Neural cell (in vitro differentiated cells): Measurements from ENCODE around the gene PRKAG2. TPM values are rescaled to one million over a fixed set of nuclear protein-coding genes. Genes with fewer than 3 reads are reported as not detected.

ENCODE experiments used
- H2AFZ ChIP-seq: fragments of 200-600, 300-800 bp; sonication (generic), shearing (Covaris generic); 2 replicates; pipeline ENCODE4 v1.6.0; 2014; ENCODE audit warnings: low read depth, mild to moderate bottlenecking, antibody characterized with exemption, low read length, moderate library complexity
- H3F3A ChIP-seq: fragments of 200-600 bp; shearing (Covaris generic); 2 replicates; pipeline ENCODE4 v1.6.1; 2016; ENCODE audit warnings: mild to moderate bottlenecking, moderate library complexity, mixed read lengths, antibody characterized with exemption, low read length; ENCODE audit not compliant: insufficient read depth, poor library complexity, severe bottlenecking
- H3K27ac ChIP-seq: fragments of 200-600, 300-800 bp; sonication (generic), shearing (Covaris generic); 2 replicates; pipeline ENCODE4 v1.5.1; 2014; ENCODE audit warnings: mild to moderate bottlenecking, low read length, moderate library complexity
- H3K27me3 ChIP-seq: fragments of 300-800, 200-600 bp; sonication (generic), shearing (Covaris generic); 2 replicates; pipeline ENCODE4 v1.6.0; 2014; ENCODE audit warnings: mild to moderate bottlenecking, low read depth, low read length, moderate library complexity; ENCODE audit not compliant: insufficient read depth
- H3K36me3 ChIP-seq: fragments of 300-800, 200-600 bp; sonication (generic), shearing (Covaris generic); 2 replicates; pipeline ENCODE4 v1.5.1; 2014; ENCODE audit warnings: mild to moderate bottlenecking, antibody characterized with exemption, low read length, moderate library complexity; ENCODE audit not compliant: insufficient read depth
- H3K4me2 ChIP-seq: fragments of 300-800, 200-600 bp; sonication (generic), shearing (Covaris generic); 2 replicates; pipeline ENCODE4 v1.6.0; 2014; ENCODE audit warnings: mild to moderate bottlenecking, low read length
- H3K4me3 ChIP-seq: fragments of 300-800, 200-600 bp; sonication (generic), shearing (Covaris generic); 2 replicates; pipeline ENCODE4 v1.5.1; 2014; ENCODE audit warnings: mild to moderate bottlenecking, low read length, moderate library complexity
- H3K79me2 ChIP-seq: fragments of 200-600 bp; shearing (Covaris generic); replicated peaks from 2 replicates; pipeline ENCODE4 v1.6.0; 2014; ENCODE audit warnings: mild to moderate bottlenecking, low read length, moderate library complexity; ENCODE audit not compliant: insufficient read depth
- H3K9ac ChIP-seq: fragments of 300-800, 200-600 bp; sonication (generic), shearing (Covaris generic); 2 replicates; pipeline ENCODE4 v1.6.1; 2016; ENCODE audit warnings: mild to moderate bottlenecking, low read length, mixed read lengths
- H3K9me2 ChIP-seq: fragments of 200-600 bp; shearing (Covaris generic); 2 replicates; pipeline ENCODE4 v1.6.1; 2016; ENCODE audit warnings: mild to moderate bottlenecking, low read length, mixed read lengths; ENCODE audit not compliant: insufficient read depth
- H3K9me3 ChIP-seq: fragments of 200-600, 300-800 bp; sonication (generic), shearing (Covaris generic); 2 replicates; pipeline ENCODE4 v1.6.1; 2016; ENCODE audit warnings: mild to moderate bottlenecking, mixed run types, low read length, moderate library complexity, mixed read lengths
- H4K20me1 ChIP-seq: fragments of 200-600 bp; shearing (Covaris generic); 2 replicates; pipeline ENCODE4 v1.6.1; 2016; ENCODE audit warnings: mild to moderate bottlenecking, mixed run types; ENCODE audit not compliant: insufficient read depth
- EP300 ChIP-seq: fragments of 450-650 bp; conservative IDR thresholded peaks from 2 replicates; pipeline ENCODE4 v1.6.1; 2014; ENCODE audit warnings: antibody characterized with exemption, mild to moderate bottlenecking, moderate library complexity; ENCODE audit not compliant: poor library complexity, severe bottlenecking
- EZH2 ChIP-seq: fragments of 200-600, 300-800 bp; shearing (Covaris generic), sonication (generic); IDR thresholded peaks from 2 replicates; pipeline ENCODE4 v1.6.1; 2014; ENCODE audit warnings: antibody characterized with exemption, low read length, borderline replicate concordance, mild to moderate bottlenecking; ENCODE audit not compliant: insufficient read depth, poor library complexity, severe bottlenecking
- MXI1 ChIP-seq: fragments of 450-650 bp; conservative IDR thresholded peaks from 2 replicates; pipeline ENCODE4 v1.6.1; 2014; ENCODE audit warnings: antibody characterized with exemption, mild to moderate bottlenecking; ENCODE audit not compliant: poor library complexity, severe bottlenecking
- POLR2AphosphoS5 ChIP-seq: IDR thresholded peaks from 2 replicates; pipeline ENCODE4 v1.6.1; 2012
- RAD21 ChIP-seq: fragments of 450-650 bp; conservative IDR thresholded peaks from 2 replicates; pipeline ENCODE4 v1.6.1; 2014; ENCODE audit warnings: antibody characterized with exemption, mild to moderate bottlenecking, moderate library complexity
- SMC3 ChIP-seq: fragments of 450-650 bp; conservative IDR thresholded peaks from 2 replicates; pipeline ENCODE4 v1.6.1; 2014; ENCODE audit warnings: antibody characterized with exemption, mild to moderate bottlenecking, moderate library complexity; ENCODE audit not compliant: poor library complexity
- TAF1 ChIP-seq: IDR thresholded peaks from 2 replicates; pipeline ENCODE4 v1.6.1; 2012; ENCODE audit warnings: low read depth
- polyA plus RNA-seq: library from polyadenylated mRNA; depleted of rRNA; stranded (reverse); fragments of >200 nt; gene quantifications from 2 replicates; pipeline ENCODE4 v1.2.3, GENCODE V29; 2014
- TF ChIP-seq, protein P1 (sequence below): fragments of 450-650 bp; IDR thresholded peaks from 2 replicates; pipeline ENCODE4 v1.5.1; 2014; ENCODE audit warnings: antibody characterized with exemption, mild to moderate bottlenecking, moderate library complexity; ENCODE audit not compliant: poor library complexity, severe bottlenecking
- TF ChIP-seq, protein P2 (sequence below): IDR thresholded peaks from 2 replicates; pipeline ENCODE4 v1.6.1; 2012; ENCODE audit warnings: borderline replicate concordance

Gene PRKAG2
- polyA plus RNA-seq, 1 donor from 2014 or later, result 22.9 TPM

DNA sequence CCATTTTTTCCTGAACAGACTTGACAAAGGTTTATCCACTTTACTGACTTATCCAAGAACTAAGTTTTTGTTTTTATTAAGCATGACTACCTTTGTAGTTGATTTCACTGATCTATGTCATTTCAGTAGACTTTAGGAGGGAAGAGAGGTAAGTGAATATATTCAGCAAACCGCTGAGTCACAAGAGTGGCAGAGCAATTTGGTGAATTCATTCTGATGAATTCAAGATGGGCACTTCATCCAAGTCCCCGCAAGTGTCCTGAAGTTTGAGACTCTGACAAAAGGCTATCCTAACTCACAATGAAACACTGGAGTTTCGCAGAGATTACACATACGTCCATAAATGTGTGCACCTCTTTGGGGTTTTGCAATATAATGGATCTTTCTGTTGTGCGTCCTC is 255.0 kb downstream of the PRKAG2 start:
- H4K20me1 ChIP-seq, result no peaks in the 10 kb centered on the region
- TF ChIP-seq EZH2 (no peak), MXI1 (no peak), POLR2AphosphoS5 (no peak), RAD21 (no peak), SMC3 (no peak), TAF1 (no peak), EP300 (no peak)
- TF ChIP-seq, protein P1, sequence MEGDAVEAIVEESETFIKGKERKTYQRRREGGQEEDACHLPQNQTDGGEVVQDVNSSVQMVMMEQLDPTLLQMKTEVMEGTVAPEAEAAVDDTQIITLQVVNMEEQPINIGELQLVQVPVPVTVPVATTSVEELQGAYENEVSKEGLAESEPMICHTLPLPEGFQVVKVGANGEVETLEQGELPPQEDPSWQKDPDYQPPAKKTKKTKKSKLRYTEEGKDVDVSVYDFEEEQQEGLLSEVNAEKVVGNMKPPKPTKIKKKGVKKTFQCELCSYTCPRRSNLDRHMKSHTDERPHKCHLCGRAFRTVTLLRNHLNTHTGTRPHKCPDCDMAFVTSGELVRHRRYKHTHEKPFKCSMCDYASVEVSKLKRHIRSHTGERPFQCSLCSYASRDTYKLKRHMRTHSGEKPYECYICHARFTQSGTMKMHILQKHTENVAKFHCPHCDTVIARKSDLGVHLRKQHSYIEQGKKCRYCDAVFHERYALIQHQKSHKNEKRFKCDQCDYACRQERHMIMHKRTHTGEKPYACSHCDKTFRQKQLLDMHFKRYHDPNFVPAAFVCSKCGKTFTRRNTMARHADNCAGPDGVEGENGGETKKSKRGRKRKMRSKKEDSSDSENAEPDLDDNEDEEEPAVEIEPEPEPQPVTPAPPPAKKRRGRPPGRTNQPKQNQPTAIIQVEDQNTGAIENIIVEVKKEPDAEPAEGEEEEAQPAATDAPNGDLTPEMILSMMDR, result no peak
- TF ChIP-seq, protein P2, sequence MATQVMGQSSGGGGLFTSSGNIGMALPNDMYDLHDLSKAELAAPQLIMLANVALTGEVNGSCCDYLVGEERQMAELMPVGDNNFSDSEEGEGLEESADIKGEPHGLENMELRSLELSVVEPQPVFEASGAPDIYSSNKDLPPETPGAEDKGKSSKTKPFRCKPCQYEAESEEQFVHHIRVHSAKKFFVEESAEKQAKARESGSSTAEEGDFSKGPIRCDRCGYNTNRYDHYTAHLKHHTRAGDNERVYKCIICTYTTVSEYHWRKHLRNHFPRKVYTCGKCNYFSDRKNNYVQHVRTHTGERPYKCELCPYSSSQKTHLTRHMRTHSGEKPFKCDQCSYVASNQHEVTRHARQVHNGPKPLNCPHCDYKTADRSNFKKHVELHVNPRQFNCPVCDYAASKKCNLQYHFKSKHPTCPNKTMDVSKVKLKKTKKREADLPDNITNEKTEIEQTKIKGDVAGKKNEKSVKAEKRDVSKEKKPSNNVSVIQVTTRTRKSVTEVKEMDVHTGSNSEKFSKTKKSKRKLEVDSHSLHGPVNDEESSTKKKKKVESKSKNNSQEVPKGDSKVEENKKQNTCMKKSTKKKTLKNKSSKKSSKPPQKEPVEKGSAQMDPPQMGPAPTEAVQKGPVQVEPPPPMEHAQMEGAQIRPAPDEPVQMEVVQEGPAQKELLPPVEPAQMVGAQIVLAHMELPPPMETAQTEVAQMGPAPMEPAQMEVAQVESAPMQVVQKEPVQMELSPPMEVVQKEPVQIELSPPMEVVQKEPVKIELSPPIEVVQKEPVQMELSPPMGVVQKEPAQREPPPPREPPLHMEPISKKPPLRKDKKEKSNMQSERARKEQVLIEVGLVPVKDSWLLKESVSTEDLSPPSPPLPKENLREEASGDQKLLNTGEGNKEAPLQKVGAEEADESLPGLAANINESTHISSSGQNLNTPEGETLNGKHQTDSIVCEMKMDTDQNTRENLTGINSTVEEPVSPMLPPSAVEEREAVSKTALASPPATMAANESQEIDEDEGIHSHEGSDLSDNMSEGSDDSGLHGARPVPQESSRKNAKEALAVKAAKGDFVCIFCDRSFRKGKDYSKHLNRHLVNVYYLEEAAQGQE, result no peak
- no peak overlapping the region for H3K9ac ChIP-seq
- H3F3A ChIP-seq, result no peaks in the 10 kb centered on the region
- no peaks in the 10 kb centered on the region for H3K36me3 ChIP-seq
- no peak overlapping the region for H3K4me2 ChIP-seq
- H3K9me2 ChIP-seq, result no peaks in the 10 kb centered on the region
- no peaks in the 10 kb centered on the region for H3K79me2 ChIP-seq
- no peak overlapping the region for H3K27ac ChIP-seq
- no peak overlapping the region for H3K4me3 ChIP-seq
- H2AFZ ChIP-seq, result no peak overlapping the region
- no peaks in the 10 kb centered on the region for H3K27me3 ChIP-seq
- no peaks in the 10 kb centered on the region for H3K9me3 ChIP-seq

DNA sequence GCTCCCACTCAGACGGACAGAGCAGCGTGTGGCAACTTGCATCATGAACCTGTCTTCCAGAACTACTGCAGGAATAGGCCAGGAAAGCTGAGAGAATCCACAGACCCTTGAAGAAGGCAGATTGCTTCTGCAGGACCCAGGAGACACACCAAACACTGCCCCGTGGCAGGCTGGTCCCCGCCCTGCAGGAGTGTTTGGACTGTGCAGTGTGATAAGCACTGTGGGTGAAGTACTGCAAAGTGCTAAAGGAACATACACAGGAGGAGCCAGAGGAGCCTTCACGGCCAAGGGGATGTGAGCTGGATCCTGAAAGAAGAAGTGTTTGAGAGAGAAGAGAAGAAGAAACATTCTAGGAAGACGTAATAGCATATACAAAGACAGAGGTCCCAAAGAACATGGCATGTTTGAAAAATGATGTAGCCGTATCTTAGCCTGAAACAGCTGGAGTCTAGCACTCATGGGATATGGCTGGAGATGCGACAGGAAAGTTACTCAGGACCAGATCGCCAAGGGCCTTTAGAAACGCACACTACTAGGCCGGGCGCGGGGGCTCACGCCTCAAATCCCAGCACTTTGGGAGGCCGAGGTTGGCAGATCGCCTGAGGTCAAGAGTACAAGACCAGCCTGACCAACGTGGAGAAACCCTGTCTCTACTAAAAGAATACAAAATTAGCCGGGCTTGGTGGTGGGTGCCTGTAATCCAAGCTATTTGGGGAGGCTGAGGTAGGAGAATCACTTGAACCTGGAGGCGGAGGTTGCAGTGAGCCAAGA is 260.3 kb downstream of the PRKAG2 start:
- Histone ChIP-seq H3K9ac (no peak overlapping the region), H4K20me1 (no peaks in the 10 kb centered on the region), H3K4me2 (no peak overlapping the region), H3K9me2 (no peaks in the 10 kb centered on the region), H3K27ac (no peak overlapping the region), H3F3A (no peaks in the 10 kb centered on the region), H3K36me3 (no peaks in the 10 kb centered on the region), H2AFZ (no peak overlapping the region), H3K4me3 (no peak overlapping the region), H3K27me3 (no peaks in the 10 kb centered on the region), H3K9me3 (no peaks in the 10 kb centered on the region), H3K79me2 (no peaks in the 10 kb centered on the region)
- TF ChIP-seq RAD21 (no peak), SMC3 (no peak), POLR2AphosphoS5 (no peak), EZH2 (no peak), MXI1 (no peak)
- TF ChIP-seq, protein P1, result no peak
